D721Med (cell line): ENCODE measurements around the gene KRTAP10-9.
"Not testable (repeated sequence)": the region's sequence is repeated elsewhere in the genome, so short reads cannot be mapped to it uniquely, and the experiment has no call there.

Experiments used
- DNase-seq: peaks from one replicate; pipeline ENCODE4 v3.0.0; 2011; ENCODE audit warnings: low spot score; ENCODE audit not compliant: insufficient read length
- FAIRE-seq: peaks from 2 replicates; lab custom pipeline; 2011; peaks lifted over from hg19 to GRCh38; lab: Jason Lieb, UNC
- CTCF ChIP-seq: IDR thresholded peaks from 2 replicates; pipeline ENCODE4 v1.5.1; 2012; ENCODE audit warnings: mild to moderate bottlenecking, control low read depth; ENCODE audit not compliant: insufficient read depth; ENCODE audit errors: missing control alignments

Gene KRTAP10-9

GRCh38 chr21:44583089-44583799 is 43.6 kb upstream of the KRTAP10-9 start:
- no peak for TF ChIP-seq CTCF
- FAIRE-seq, result no peak
- no peak for DNase-seq

- FAIRE-seq (no peak), DNase-seq (no peak)
- TF ChIP-seq CTCF, result no peak
Observed at GRCh38 chr21:44583800-44584147, 43.1 kb upstream of the KRTAP10-9 start.

- no peak for FAIRE-seq
- DNase-seq, result no peak
- no peak for TF ChIP-seq CTCF
Observed at GRCh38 chr21:44585892-44586291, 41.0 kb upstream of the KRTAP10-9 start.

- FAIRE-seq (no peak), DNase-seq (no peak)
- TF ChIP-seq CTCF, result no peak
Observed at GRCh38 chr21:44589094-44589493, 37.8 kb upstream of the KRTAP10-9 start.

GRCh38 chr21:44589586-44590305 is 37.1 kb upstream of the KRTAP10-9 start:
- FAIRE-seq, result no peak
- TF ChIP-seq CTCF, result no peak
- no peak for DNase-seq

- TF ChIP-seq CTCF, result no peak
- FAIRE-seq (no peak), DNase-seq (no peak)
Observed at GRCh38 chr21:44590311-44590721, 36.6 kb upstream of the KRTAP10-9 start.

- FAIRE-seq, DNase-seq: not testable (repeated sequence)
Observed at GRCh38 chr21:44590897-44591800, 35.7 kb upstream of the KRTAP10-9 start.

GRCh38 chr21:44591801-44592130 is 35.1 kb upstream of the KRTAP10-9 start:
- DNase-seq, FAIRE-seq: not testable (repeated sequence)
